HPDE6-E6E7 (cell line): Measurements from ENCODE around the gene RASAL1.

Source experiments
- DNase-seq: peaks from one replicate; pipeline ENCODE4 v3.0.0; 2011; ENCODE audit warnings: missing footprints; ENCODE audit errors: extremely low spot score

The RASAL1 gene

DNA sequence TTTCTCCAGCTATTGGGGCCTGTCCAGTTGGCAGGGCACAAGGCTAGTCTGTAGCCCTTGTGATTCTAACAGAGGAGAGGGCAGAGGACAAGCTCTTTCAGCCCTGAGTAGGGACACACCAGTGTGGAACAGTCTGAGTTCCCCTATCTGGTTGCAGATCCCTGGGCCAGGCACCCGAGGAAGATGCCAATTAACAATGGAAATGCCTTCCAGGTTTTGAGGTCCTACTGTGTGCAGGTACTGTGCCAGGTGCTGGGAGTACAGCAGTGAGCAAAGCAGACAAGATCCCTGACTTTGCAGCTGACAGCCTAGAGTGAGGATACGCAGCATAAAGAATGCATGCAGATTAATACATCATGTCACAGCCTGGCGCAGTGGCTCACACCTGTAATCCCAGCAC lies 62.0 kb downstream of the RASAL1 start:
- DNase-seq = no peak

DNA sequence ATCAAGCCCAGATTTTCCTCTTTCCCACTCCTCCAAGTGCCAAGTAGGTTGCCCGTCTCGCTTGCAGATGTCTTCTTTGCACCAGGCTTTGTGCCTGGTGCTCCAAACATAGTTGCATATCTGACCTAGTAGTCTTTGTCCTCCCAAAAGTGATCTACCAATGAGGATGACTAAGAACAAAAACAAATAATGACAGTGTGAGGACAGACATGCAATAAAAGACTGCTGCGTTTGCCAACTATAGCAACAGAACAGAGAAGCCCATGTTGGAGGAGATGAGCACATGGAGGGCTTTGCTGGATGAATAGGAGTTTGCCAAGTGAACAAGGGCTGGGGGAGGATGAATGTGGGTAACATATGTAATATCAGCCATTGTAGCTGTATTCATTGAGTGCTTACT lies 63.4 kb downstream of the RASAL1 start:
- no peak for DNase-seq

GRCh38 chr12:113071135-113072112 lies 64.1 kb downstream of the RASAL1 start:
- no peak for DNase-seq

DNA sequence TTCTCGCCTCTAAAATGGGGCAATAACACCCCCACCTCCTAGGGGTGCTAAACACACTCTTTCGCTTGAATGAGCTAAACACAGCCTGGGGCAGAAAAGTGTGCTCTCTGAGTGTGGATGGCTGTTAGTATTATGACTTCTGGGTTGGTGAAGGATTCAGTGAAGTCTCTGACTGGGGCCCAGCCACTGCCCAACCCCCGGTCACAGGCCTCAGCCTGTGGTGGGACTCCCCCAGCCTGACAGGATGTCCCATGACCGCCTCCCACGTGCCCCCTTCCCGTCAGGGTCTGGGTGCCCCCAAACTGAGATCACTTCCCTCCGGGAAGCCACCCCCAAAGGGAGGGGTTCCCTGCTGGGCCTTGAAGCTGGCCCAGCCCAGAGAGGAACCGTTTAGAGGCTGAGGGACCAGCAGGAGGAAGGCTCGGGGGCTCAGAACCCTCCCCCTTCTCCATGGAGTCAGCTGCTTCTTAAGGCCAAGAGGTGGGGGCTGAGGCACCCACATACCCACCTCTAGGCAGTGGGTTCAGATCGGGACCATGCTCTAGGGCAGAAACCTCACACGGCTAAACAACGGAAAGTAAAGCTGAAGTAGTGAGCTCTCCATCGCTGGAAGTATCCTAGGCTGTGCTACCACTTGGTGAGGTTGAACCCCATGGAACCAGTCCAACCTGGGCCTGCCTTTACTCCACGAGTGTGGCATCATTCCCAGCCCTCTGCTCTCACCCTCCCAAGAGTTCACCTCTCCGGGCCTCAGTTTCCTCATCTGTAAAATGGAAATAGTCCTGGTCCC lies 65.2 kb downstream of the RASAL1 start:
- no peak for DNase-seq

- DNase-seq = no peak
Observed at GRCh38 chr12:113069751-113070116, 65.8 kb downstream of the RASAL1 start.

GRCh38 chr12:113069149-113069548 lies 66.4 kb downstream of the RASAL1 start:
- DNase-seq = no peak

DNA sequence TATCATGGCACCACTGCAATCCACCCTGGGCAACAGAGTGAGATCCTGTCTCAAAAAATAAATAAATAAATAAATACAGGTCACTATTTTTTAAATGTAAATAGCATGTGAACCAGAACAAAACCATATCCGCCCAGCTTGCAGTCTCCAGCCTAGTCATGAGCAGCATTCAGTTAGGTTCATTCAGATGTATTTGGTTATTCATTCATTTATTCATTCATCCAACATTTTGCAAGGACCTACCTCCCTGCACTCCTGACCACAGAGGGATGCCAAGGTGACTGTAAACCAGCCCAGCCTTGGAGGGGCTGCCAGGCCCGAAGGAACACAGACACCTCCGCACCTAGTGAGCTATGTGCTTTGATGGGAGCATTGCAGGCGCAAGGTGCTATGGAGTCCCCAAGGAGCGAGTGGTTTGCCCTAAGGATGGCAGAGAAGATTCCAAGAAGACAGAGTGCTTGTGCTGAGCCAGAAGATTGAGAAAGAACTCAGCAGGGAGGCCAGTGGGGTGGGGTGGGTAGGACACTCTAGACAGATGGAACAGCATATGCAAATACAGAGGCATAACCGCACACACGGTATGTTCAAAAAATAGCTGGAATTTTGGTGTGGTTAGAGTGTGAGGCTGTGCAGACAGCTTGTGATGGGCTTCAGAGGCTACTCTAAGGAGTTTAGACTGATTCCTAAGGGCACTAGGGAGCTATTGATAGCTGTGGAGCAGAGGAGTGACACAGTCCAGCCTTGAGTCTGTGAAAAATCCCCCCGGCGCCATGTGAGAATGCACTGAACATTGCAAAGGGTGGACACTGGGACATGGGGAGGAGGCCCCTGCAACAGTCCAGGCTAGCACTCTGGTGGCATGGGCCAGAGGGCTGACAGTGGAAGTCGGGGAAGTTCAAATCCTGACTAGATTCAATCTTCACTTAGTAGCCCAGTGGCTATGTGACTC lies 67.3 kb downstream of the RASAL1 start:
- DNase-seq = no peak

DNA sequence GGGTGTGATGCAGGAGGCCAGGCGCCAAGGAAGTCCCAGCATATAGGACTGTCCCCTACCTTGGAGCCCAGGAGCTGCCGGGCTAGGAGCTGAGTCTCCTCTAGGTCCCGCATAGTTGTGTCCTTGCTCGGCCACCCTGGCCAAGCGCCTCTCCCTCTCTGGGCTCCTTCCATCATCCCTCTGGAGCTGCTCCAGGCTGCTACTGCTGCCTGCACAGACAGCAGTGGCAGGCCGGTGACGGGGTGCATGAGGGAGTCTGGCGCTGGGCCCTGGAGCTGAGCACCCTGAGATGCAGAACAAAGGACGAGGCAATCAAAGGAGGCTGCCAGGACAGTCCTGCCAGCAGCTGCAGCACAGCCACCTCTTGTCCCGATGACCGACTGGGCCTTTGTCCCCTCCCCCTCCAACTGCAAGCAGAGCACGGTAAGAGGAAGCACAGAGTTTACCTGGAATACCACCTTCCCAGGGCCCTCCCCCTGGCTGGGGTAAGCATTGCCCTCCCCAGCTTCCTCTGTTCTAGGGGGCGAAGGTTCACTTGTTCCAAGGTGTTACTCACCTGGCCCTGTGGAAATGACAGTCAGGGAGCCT lies 68.7 kb downstream of the RASAL1 start:
- no peak for DNase-seq

GRCh38 chr12:113065126-113066007 lies 70.2 kb downstream of the RASAL1 start:
- no peak for DNase-seq

DNA sequence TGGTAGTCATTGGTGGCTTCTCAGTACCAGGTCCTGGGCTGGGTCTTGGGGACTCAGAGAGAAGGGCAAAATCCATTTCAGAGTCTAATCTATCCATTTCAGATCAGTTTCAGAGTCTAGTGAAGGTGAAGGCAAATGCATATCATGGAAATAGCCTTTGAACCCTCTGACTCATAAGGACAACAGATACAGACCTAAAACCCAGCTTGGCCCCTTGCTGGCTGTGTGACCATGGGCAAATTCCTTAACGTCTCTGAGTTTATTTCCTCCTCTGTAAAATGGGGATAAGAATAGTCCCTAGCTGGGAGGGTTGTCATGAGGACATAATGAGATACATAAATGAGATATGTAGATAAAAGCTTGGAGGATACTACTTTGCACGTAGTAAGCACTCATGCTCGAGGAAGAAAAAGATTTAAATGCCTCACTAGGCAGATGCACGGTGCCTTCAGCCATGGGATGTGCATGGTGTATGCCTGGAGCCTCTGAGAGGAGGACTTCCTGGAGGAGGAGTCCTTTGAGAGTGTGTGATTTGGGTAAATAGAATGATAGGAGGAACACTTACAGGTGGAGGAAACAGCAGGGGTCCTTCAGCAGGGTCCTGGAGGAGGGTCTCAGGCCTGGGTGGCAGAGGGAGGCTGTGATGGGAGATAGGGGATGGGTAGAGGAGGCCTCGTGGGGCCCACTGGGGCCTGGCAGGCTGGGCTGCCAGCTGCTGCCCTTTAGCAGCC lies 71.0 kb downstream of the RASAL1 start:
- no peak for DNase-seq

DNA sequence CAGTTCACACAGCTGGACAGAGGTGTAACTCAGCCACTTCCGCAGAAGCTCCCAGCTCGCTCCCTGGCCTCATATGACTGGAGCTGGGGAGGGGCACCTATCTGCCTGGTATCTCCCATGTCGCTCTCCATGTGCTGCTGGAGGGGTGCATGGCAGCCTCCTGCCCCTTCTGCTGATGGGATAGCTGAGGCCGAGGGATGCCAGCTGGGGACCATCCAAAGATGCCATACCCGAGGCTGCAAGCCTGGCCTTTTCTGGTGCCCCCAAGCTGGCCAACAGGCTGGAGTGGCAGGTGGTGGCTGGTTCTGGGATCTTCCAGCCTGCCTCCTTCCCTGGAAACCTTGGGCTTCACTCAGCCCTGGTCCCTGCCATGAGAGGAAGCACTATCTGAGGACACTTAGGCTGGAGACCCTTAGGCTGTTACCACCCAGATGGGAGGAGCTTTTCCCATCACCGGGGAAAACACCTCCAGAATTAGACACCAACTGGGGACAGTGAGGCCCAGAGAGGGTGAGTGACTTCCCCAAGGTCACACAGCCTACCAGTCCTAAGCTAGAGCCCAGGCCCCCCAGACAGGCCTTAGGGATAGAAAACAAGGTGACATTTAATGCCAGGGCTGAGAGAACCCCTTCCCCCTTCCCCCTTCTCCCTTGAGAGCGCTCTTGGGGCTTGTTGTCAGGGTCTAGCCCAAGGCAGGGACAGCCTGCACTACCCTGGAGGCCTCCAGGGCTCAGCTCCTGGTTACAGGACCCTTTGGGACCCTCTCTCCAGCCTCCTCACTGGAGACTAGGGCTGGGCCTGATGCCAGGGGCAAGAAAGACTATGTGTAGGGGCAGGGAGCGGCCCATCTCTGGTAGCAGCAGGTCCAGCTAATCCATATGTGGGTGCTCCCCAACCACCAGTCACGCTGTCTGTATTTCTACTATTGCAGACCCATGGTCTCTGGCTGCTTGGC lies 71.9 kb downstream of the RASAL1 start:
- no peak for DNase-seq

DNA sequence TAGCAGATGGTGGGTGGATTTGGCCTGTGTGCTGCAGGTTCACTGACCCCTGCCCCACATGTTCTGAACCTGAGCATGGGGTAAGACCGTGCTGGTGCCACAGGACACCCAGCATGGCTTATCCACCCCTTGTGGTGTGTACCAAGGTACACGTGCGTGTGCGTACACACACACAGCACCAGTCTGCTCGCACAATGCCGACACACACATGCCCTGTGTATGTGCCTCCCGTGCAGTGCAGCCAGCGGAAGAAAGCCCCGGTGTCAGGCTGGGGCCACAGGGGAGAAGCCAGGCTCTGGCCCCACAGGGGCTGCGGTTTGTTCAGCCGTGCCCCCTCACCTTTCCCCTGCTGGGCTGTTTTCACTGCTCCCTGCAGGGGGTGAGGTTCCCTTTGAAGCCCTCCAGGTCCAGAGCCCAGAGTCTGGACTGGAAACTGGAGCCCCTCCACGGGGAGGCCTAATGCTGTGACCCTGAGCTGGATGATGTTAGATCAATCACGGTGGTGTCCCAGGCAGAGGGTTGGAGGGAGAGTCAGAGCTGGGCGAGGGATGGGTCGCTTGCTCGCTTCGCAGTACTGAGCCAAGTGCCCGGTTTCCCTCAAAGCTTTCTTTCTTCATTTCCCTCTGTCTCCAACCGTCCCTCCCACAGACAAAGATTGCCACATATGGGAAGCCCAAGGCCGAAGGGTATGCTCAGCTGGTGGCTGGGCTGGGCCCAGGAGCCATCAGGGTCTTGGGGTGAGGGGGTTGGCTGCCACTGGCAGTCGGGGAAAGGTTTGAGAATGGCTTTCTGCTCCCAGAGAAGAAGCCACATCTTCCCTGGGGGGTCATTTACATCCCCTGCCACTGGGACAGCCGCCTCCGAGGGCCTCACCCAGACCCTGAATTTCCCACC lies 72.8 kb downstream of the RASAL1 start:
- no peak for DNase-seq

- no peak for DNase-seq
Observed at GRCh38 chr12:113061061-113061694, 74.4 kb downstream of the RASAL1 start.

GRCh38 chr12:113060336-113060960 lies 75.1 kb downstream of the RASAL1 start:
- DNase-seq = no peak

DNA sequence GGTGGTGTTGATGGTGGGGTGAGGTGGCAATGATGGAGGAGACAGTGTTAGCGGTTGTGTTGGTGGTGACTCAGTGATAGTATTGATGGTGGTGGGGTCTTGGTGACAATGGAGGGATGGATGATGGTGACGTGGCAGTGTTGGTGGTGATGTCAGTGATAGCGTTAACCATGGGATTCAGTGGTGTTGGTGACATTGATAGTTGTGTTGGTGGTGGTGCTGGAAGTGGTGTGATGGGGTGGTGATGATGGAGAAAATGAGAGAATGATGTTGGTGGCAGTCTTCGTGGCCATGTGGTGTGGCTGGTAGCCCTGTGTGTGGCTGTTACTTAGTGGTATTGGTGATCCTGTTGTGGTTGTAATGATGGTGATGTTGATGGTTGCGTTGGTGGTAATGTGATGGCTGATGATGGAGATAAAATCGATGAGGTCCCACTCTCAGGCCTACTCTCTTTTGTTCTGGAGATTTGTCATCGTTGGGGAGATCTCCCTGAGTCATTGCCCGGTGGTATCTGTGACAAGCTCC lies 76.4 kb downstream of the RASAL1 start:
- no peak for DNase-seq

GRCh38 chr12:113058553-113058952 lies 77.0 kb downstream of the RASAL1 start:
- no peak for DNase-seq
